Neural cell (in vitro differentiated cells): ENCODE data around the gene TTN.

ENCODE experiments used
- CTCF ChIP-seq: fragments of 450-650 bp; IDR thresholded peaks from 2 replicates; pipeline ENCODE4 v1.5.1; 2014; ENCODE audit warnings: antibody characterized with exemption, mild to moderate bottlenecking, moderate library complexity; ENCODE audit not compliant: poor library complexity, severe bottlenecking
- POLR2AphosphoS5 ChIP-seq: IDR thresholded peaks from 2 replicates; pipeline ENCODE4 v1.6.1; 2012

GRCh38 chr2:178770518-178770917 lies 36.7 kb downstream of the TTN start:
- TF ChIP-seq POLR2AphosphoS5 (no peak), CTCF (no peak)
